ENCODE data around the gene ARHGEF12. TPM values are rescaled to one million over a fixed set of nuclear protein-coding genes. Genes with fewer than 3 reads are reported as not detected.

ARHGEF12 gene
- total RNA-seq, 1 experiment from 2014 or later: 33.9 TPM

GRCh38 chr11:120339394-120339890 lies 3.2 kb downstream of the ARHGEF12 start:
- peak; percentile 65 for DNase-seq (ENCODE audit: low spot score)

GRCh38 chr11:120340529-120340928 lies 4.3 kb downstream of the ARHGEF12 start:
- DNase-seq (ENCODE audit: low spot score): no peak

- no peak for DNase-seq (ENCODE audit: low spot score)
Measured at GRCh38 chr11:120342226-120342625, 6.0 kb downstream of the ARHGEF12 start.

- no peak for DNase-seq (ENCODE audit: low spot score)
Measured at GRCh38 chr11:120342678-120343077, 6.5 kb downstream of the ARHGEF12 start.

GRCh38 chr11:120343429-120343828 lies 7.2 kb downstream of the ARHGEF12 start:
- no peak for DNase-seq (ENCODE audit: low spot score)

GRCh38 chr11:120344302-120345004 lies 8.2 kb downstream of the ARHGEF12 start:
- DNase-seq (ENCODE audit: low spot score): peak; percentile 79

- DNase-seq (ENCODE audit: low spot score): no peak
Measured at GRCh38 chr11:120346233-120346632, 10.0 kb downstream of the ARHGEF12 start.

- DNase-seq (ENCODE audit: low spot score): no peak
Measured at GRCh38 chr11:120350637-120351036, 14.4 kb downstream of the ARHGEF12 start.

GRCh38 chr11:120352405-120352804 lies 16.2 kb downstream of the ARHGEF12 start:
- DNase-seq (ENCODE audit: low spot score): no peak

- no peak for DNase-seq (ENCODE audit: low spot score)
Measured at GRCh38 chr11:120354068-120354467, 17.9 kb downstream of the ARHGEF12 start.

- DNase-seq (ENCODE audit: low spot score): no peak
Measured at GRCh38 chr11:120354779-120355178, 18.6 kb downstream of the ARHGEF12 start.

GRCh38 chr11:120357620-120358019 lies 21.4 kb downstream of the ARHGEF12 start:
- DNase-seq (ENCODE audit: low spot score): no peak

GRCh38 chr11:120358729-120359128 lies 22.5 kb downstream of the ARHGEF12 start:
- DNase-seq (ENCODE audit: low spot score): no peak

GRCh38 chr11:120363436-120363835 lies 27.2 kb downstream of the ARHGEF12 start:
- no peak for DNase-seq (ENCODE audit: low spot score)

GRCh38 chr11:120365512-120365911 lies 29.3 kb downstream of the ARHGEF12 start:
- no peak for DNase-seq (ENCODE audit: low spot score)

GRCh38 chr11:120372296-120372695 lies 36.1 kb downstream of the ARHGEF12 start:
- DNase-seq (ENCODE audit: low spot score): no peak

- no peak for DNase-seq (ENCODE audit: low spot score)
Measured at GRCh38 chr11:120375076-120375475, 38.9 kb downstream of the ARHGEF12 start.

GRCh38 chr11:120376547-120377182 lies 40.5 kb downstream of the ARHGEF12 start:
- DNase-seq (ENCODE audit: low spot score): no peak

- no peak for DNase-seq (ENCODE audit: low spot score)
Measured at GRCh38 chr11:120378474-120378873, 42.3 kb downstream of the ARHGEF12 start.

GRCh38 chr11:120381401-120381800 lies 45.2 kb downstream of the ARHGEF12 start:
- no peak for DNase-seq (ENCODE audit: low spot score)

GRCh38 chr11:120383518-120384155 lies 47.4 kb downstream of the ARHGEF12 start:
- no peak for DNase-seq (ENCODE audit: low spot score)

GRCh38 chr11:120384476-120384875 lies 48.3 kb downstream of the ARHGEF12 start:
- no peak for DNase-seq (ENCODE audit: low spot score)

GRCh38 chr11:120385110-120385509 lies 48.9 kb downstream of the ARHGEF12 start:
- peak; percentile 36 for DNase-seq (ENCODE audit: low spot score)
